GDM1 (cell line): ENCODE results near the gene NOX5.

Experiments
- DNase-seq: peaks from one replicate; lab custom pipeline; 2025; lab: John Stamatoyannopoulos, UW

Gene NOX5

GRCh38 chr15:68991723-68992122, 22.8 kb upstream of the NOX5 start:
- no peak for DNase-seq

GRCh38 chr15:68992696-68993095, 21.8 kb upstream of the NOX5 start:
- no peak for DNase-seq

- no peak for DNase-seq
Observed at GRCh38 chr15:68993276-68993675, 21.2 kb upstream of the NOX5 start.

- DNase-seq, result no peak
Observed at GRCh38 chr15:68994149-68994548, 20.3 kb upstream of the NOX5 start.

- no peak for DNase-seq
Observed at GRCh38 chr15:68994981-68995761, 19.3 kb upstream of the NOX5 start.

GRCh38 chr15:68997050-68997449, 17.4 kb upstream of the NOX5 start:
- no peak for DNase-seq

- no peak for DNase-seq
Observed at GRCh38 chr15:68997930-68998777, 16.3 kb upstream of the NOX5 start.

- DNase-seq, result no peak
Observed at GRCh38 chr15:68999091-68999490, 15.4 kb upstream of the NOX5 start.

GRCh38 chr15:69000091-69000490, 14.4 kb upstream of the NOX5 start:
- no peak for DNase-seq

- DNase-seq, result no peak
Observed at GRCh38 chr15:69000725-69001503, 13.6 kb upstream of the NOX5 start.

- DNase-seq, result no peak
Observed at GRCh38 chr15:69002783-69003182, 11.7 kb upstream of the NOX5 start.

- no peak for DNase-seq
Observed at GRCh38 chr15:69004011-69004410, 10.5 kb upstream of the NOX5 start.

- DNase-seq, result no peak
Observed at GRCh38 chr15:69008056-69008455, 6.4 kb upstream of the NOX5 start.

- DNase-seq, result no peak
Observed at GRCh38 chr15:69009341-69009740, 5.2 kb upstream of the NOX5 start.

GRCh38 chr15:69011641-69012040, 2.9 kb upstream of the NOX5 start:
- no peak for DNase-seq

- DNase-seq, result no peak
Observed at GRCh38 chr15:69012761-69013364, 1.6 kb upstream of the NOX5 start.

- no peak for DNase-seq
Observed at GRCh38 chr15:69013726-69014406, 629 bp upstream of the NOX5 start.

GRCh38 chr15:69015591-69015990, 1.1 kb downstream of the NOX5 start:
- DNase-seq, result no peak

GRCh38 chr15:69016021-69016595, 1.6 kb downstream of the NOX5 start:
- no peak for DNase-seq

GRCh38 chr15:69017978-69018377, 3.5 kb downstream of the NOX5 start:
- DNase-seq, result no peak

- no peak for DNase-seq
Observed at GRCh38 chr15:69018951-69019350, 4.5 kb downstream of the NOX5 start.
